ENCODE measurements around the gene COL9A1.

COL9A1 gene

DNA sequence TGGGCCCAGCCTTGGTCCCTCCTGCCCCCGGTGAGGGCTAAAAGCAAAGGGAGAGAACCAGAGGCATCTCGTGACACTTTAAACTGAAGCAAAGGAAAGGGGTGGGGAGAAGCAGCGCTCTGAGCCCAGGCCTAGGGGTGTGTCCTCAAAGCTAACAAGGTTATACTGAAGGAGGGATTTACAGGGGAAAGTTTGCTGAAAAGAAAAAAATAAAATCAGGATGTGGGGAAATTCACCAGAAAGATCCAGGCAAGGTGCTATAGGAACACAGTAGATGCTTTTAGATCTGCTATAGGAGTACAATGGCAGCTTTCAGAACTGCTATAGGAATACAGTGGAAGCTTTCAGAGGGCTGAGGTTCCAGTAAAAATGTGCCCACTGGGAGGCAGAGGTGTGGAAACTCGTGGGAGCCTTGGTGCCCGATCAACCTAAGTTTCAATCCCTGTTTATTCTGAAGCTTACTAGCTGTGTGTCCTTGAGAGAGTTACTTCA lies at the start of gene COL9A1:
TSS of gene COL9A1 (minus strand) at position 51 of the 492 bp plus-strand sequence. CDS start 160 bp downstream, outside the sequence.
- H3K27ac ChIP-seq (ENCODE audit: low read depth, low read length) = no peak within 1 kb of the TSS
- H3F3A ChIP-seq (ENCODE audit: insufficient read depth) = no peaks in the 10 kb centered on the region
- no peak within 1 kb of the TSS for H3K9ac ChIP-seq (ENCODE audit: low read length)
- TF ChIP-seq, protein P1, sequence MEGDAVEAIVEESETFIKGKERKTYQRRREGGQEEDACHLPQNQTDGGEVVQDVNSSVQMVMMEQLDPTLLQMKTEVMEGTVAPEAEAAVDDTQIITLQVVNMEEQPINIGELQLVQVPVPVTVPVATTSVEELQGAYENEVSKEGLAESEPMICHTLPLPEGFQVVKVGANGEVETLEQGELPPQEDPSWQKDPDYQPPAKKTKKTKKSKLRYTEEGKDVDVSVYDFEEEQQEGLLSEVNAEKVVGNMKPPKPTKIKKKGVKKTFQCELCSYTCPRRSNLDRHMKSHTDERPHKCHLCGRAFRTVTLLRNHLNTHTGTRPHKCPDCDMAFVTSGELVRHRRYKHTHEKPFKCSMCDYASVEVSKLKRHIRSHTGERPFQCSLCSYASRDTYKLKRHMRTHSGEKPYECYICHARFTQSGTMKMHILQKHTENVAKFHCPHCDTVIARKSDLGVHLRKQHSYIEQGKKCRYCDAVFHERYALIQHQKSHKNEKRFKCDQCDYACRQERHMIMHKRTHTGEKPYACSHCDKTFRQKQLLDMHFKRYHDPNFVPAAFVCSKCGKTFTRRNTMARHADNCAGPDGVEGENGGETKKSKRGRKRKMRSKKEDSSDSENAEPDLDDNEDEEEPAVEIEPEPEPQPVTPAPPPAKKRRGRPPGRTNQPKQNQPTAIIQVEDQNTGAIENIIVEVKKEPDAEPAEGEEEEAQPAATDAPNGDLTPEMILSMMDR (IDR thresholded peaks at IDR 0.05; ENCODE audit: insufficient read depth, low read length, poor library complexity, severe bottlenecking) = no peak
- no peak for TF ChIP-seq EZH2phosphoT487 (conservative IDR thresholded peaks at IDR 0.05; ENCODE audit: low read length)
- H3K4me3 ChIP-seq (ENCODE audit: insufficient read depth, low read length, poor library complexity, severe bottlenecking) = no peak within 1 kb of the TSS
- no peak within 1 kb of the TSS for H3K4me2 ChIP-seq (ENCODE audit: low read depth, low read length, poor library complexity, severe bottlenecking)
- no peaks in the 10 kb centered on the region for H3K79me2 ChIP-seq (ENCODE audit: insufficient read depth, low read length)
- no peaks in the 10 kb centered on the region for H3K27me3 ChIP-seq (ENCODE audit: low read length)
- H4K20me1 ChIP-seq (ENCODE audit: low read depth, low read length) = no peaks in the 10 kb centered on the region
- no peaks in the 10 kb centered on the region for H3K36me3 ChIP-seq (ENCODE audit: low read length)
- no peak within 1 kb of the TSS for H2AFZ ChIP-seq (ENCODE audit: low read depth, low read length, severe bottlenecking)
- no peaks in the 10 kb centered on the region for H3K9me3 ChIP-seq (ENCODE audit: insufficient read depth, low read length)
- no peaks in the 10 kb centered on the region for H3K9me2 ChIP-seq (replicated peaks; ENCODE audit: insufficient read depth, low read length)

DNA sequence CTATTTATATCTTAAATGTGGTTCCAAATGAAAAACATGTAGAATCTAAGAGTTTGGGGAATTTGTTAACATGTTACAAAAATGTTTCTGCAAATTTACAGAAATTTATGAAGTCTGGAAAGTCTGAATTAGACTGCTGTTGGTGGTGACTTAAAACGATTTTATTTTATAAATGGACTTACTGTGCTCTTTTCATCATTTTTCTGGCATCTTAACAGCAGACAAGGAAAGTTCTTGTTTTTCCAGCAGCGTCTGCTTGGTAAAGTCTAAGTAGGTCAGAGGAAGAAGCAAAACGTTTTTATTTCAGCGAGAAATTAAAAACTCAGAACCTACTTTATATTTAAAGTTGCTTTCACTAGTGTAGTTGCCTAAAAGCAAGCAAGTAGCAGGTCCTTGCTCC lies 48.6 kb upstream of the COL9A1 start:
- Histone ChIP-seq H3K9ac (ENCODE audit: low read length) (no peak overlapping the region), H3K36me3 (ENCODE audit: low read length) (no peaks in the 10 kb centered on the region), H3F3A (ENCODE audit: insufficient read depth) (no peaks in the 10 kb centered on the region), H3K79me2 (ENCODE audit: insufficient read depth, low read length) (no peaks in the 10 kb centered on the region), H3K27me3 (ENCODE audit: low read length) (no peaks in the 10 kb centered on the region), H4K20me1 (ENCODE audit: low read depth, low read length) (no peaks in the 10 kb centered on the region), H3K27ac (ENCODE audit: low read depth, low read length) (no peak overlapping the region), H2AFZ (ENCODE audit: low read depth, low read length, severe bottlenecking) (no peak overlapping the region), H3K4me2 (ENCODE audit: low read depth, low read length, poor library complexity, severe bottlenecking) (no peak overlapping the region), H3K9me2 (replicated peaks; ENCODE audit: insufficient read depth, low read length) (no peaks in the 10 kb centered on the region), H3K9me3 (ENCODE audit: insufficient read depth, low read length) (no peaks in the 10 kb centered on the region), H3K4me3 (ENCODE audit: insufficient read depth, low read length, poor library complexity, severe bottlenecking) (no peak overlapping the region)
- TF ChIP-seq, protein P1 (IDR thresholded peaks at IDR 0.05; ENCODE audit: insufficient read depth, low read length, poor library complexity, severe bottlenecking) = no peak
- no peak for TF ChIP-seq EZH2phosphoT487 (conservative IDR thresholded peaks at IDR 0.05; ENCODE audit: low read length)

DNA sequence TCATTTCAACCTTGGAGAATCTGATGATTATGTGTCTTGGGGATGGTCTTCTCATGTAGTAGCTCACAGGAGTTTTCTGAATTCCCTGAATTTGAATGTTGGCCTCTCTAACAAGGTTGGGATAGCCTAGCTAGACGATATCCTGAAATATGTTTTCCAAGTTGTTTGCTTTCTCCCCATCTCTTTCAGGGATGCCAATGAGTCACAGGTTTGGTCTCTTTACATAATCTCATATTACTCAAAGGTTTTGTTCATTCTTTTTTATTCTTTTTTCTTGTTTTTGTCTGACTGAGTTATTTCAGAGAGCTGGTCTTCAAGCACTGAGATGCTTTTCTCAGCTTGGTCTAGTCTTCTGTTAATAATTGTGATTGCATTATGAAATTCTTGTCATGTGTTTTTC lies 42.7 kb upstream of the COL9A1 start:
- Histone ChIP-seq H3K4me3 (ENCODE audit: insufficient read depth, low read length, poor library complexity, severe bottlenecking) (no peak overlapping the region), H3K9me3 (ENCODE audit: insufficient read depth, low read length) (no peaks in the 10 kb centered on the region), H3F3A (ENCODE audit: insufficient read depth) (no peaks in the 10 kb centered on the region), H3K36me3 (ENCODE audit: low read length) (no peaks in the 10 kb centered on the region), H4K20me1 (ENCODE audit: low read depth, low read length) (no peaks in the 10 kb centered on the region), H3K4me2 (ENCODE audit: low read depth, low read length, poor library complexity, severe bottlenecking) (no peak overlapping the region), H3K27me3 (ENCODE audit: low read length) (no peaks in the 10 kb centered on the region), H3K79me2 (ENCODE audit: insufficient read depth, low read length) (no peaks in the 10 kb centered on the region), H3K9ac (ENCODE audit: low read length) (no peak overlapping the region), H3K9me2 (replicated peaks; ENCODE audit: insufficient read depth, low read length) (no peaks in the 10 kb centered on the region), H2AFZ (ENCODE audit: low read depth, low read length, severe bottlenecking) (no peak overlapping the region), H3K27ac (ENCODE audit: low read depth, low read length) (no peak overlapping the region)
- TF ChIP-seq, protein P1 (IDR thresholded peaks at IDR 0.05; ENCODE audit: insufficient read depth, low read length, poor library complexity, severe bottlenecking) = no peak
- no peak for TF ChIP-seq EZH2phosphoT487 (conservative IDR thresholded peaks at IDR 0.05; ENCODE audit: low read length)
